ENCODE data around the gene SQOR.
"Not testable (repeated sequence)": the region's sequence is repeated elsewhere in the genome, so short reads cannot be mapped to it uniquely, and the experiment has no call there.

The SQOR gene

GRCh38 chr15:45631776-45632175 lies 3.1 kb upstream of the SQOR start:
- DNase-seq (ENCODE audit: low read depth in 2 of 2) = no peak

GRCh38 chr15:45635191-45635638 lies 386 bp downstream of the SQOR start:
- peak; percentile 51 to 55 for DNase-seq (ENCODE audit: low read depth in 2 of 2)

GRCh38 chr15:45635763-45636292 lies 999 bp downstream of the SQOR start:
- no peak for DNase-seq (ENCODE audit: low read depth in 2 of 2)

GRCh38 chr15:45637141-45637540 lies 2.3 kb downstream of the SQOR start:
- DNase-seq (ENCODE audit: low read depth in 2 of 2) = no peak

GRCh38 chr15:45637552-45638033 lies 2.8 kb downstream of the SQOR start:
- peak in 1 of 2 donors; percentile 40 for DNase-seq (ENCODE audit: low read depth in 2 of 2)

- DNase-seq (ENCODE audit: low read depth in 2 of 2) = no peak
These were observed 5.8 kb downstream of the SQOR start for GRCh38 chr15:45640616-45641015.

- no peak for DNase-seq (ENCODE audit: low read depth in 2 of 2)
These were observed 6.5 kb downstream of the SQOR start for GRCh38 chr15:45641374-45641781.

GRCh38 chr15:45641999-45642932 lies 7.4 kb downstream of the SQOR start:
- no peak for DNase-seq (ENCODE audit: low read depth in 2 of 2)

GRCh38 chr15:45644437-45644836 lies 9.6 kb downstream of the SQOR start:
- no peak for DNase-seq (ENCODE audit: low read depth in 2 of 2)

- no peak for DNase-seq (ENCODE audit: low read depth in 2 of 2)
These were observed 10.5 kb downstream of the SQOR start for GRCh38 chr15:45645026-45645980.

GRCh38 chr15:45646220-45646619 lies 11.4 kb downstream of the SQOR start:
- DNase-seq (ENCODE audit: low read depth in 2 of 2) = no peak

- no peak for DNase-seq (ENCODE audit: low read depth in 2 of 2)
These were observed 13.0 kb downstream of the SQOR start for GRCh38 chr15:45647828-45648227.

GRCh38 chr15:45648521-45649200 lies 13.8 kb downstream of the SQOR start:
- no peak for DNase-seq (ENCODE audit: low read depth in 2 of 2)

- not testable (repeated sequence) for DNase-seq (ENCODE audit: low read depth in 2 of 2)
These were observed 15.2 kb downstream of the SQOR start for GRCh38 chr15:45650007-45650406.

GRCh38 chr15:45650889-45651525 lies 16.2 kb downstream of the SQOR start:
- no peak for DNase-seq (ENCODE audit: low read depth in 2 of 2)

- no peak for DNase-seq (ENCODE audit: low read depth in 2 of 2)
These were observed 19.0 kb downstream of the SQOR start for GRCh38 chr15:45653702-45654424.

GRCh38 chr15:45654749-45655148 lies 19.9 kb downstream of the SQOR start:
- DNase-seq (ENCODE audit: low read depth in 2 of 2) = no peak

- no peak for DNase-seq (ENCODE audit: low read depth in 2 of 2)
These were observed 22.4 kb downstream of the SQOR start for GRCh38 chr15:45657254-45657653.

- DNase-seq (ENCODE audit: low read depth in 2 of 2) = no peak
These were observed 23.1 kb downstream of the SQOR start for GRCh38 chr15:45657764-45658545.
